NCI-H526 (cell line): ENCODE results near the gene AP2B1.
"Not testable (repeated sequence)": the region's sequence is repeated elsewhere in the genome, so short reads cannot be mapped to it uniquely, and the experiment has no call there.

Source experiments
- DNase-seq, 2 experiments: peaks; one replicate each; lab custom pipeline; 2025; lab: John Stamatoyannopoulos, UW

The AP2B1 gene

GRCh38 chr17:35587074-35587961 is at the start of gene AP2B1:
Gene AP2B1 (plus strand): TSS chr17:35587322. CDS start chr17:35594031, 6,709 bp downstream.
- peak; percentile 94 to 96 for DNase-seq

- DNase-seq = no peak
These were observed 49.5 kb upstream of the AP2B1 start, which contains the start of gene SLFN12L for GRCh38 chr17:35537601-35538141. Gene SLFN12L (minus strand): TSS chr17:35537678. CDS start chr17:35522364, 15,314 bp downstream.

GRCh38 chr17:35539659-35540026 is 47.5 kb upstream of the AP2B1 start:
- no peak for DNase-seq

GRCh38 chr17:35540589-35541404 is 46.3 kb upstream of the AP2B1 start:
- no peak for DNase-seq

- DNase-seq = no peak
These were observed 45.7 kb upstream of the AP2B1 start for GRCh38 chr17:35541434-35541833.

GRCh38 chr17:35542990-35543389 is 44.1 kb upstream of the AP2B1 start:
- no peak for DNase-seq

GRCh38 chr17:35543856-35544255 is 43.3 kb upstream of the AP2B1 start:
- DNase-seq = no peak

- DNase-seq = no peak
These were observed 42.0 kb upstream of the AP2B1 start for GRCh38 chr17:35545150-35545549.

- no peak for DNase-seq
These were observed 40.6 kb upstream of the AP2B1 start for GRCh38 chr17:35546487-35546886.

GRCh38 chr17:35548208-35548810 is 38.8 kb upstream of the AP2B1 start:
- DNase-seq = no peak

- DNase-seq = no peak
These were observed 38.1 kb upstream of the AP2B1 start for GRCh38 chr17:35548978-35549377.

- no peak for DNase-seq
These were observed 33.8 kb upstream of the AP2B1 start for GRCh38 chr17:35553310-35553709.

- DNase-seq = no peak
These were observed 32.5 kb upstream of the AP2B1 start for GRCh38 chr17:35554668-35555067.

GRCh38 chr17:35555691-35556090 is 31.4 kb upstream of the AP2B1 start:
- peak in 1 of 2 experiments; percentile 6 for DNase-seq

- no peak for DNase-seq
These were observed 29.8 kb upstream of the AP2B1 start for GRCh38 chr17:35557353-35557752.

- no peak for DNase-seq
These were observed 27.5 kb upstream of the AP2B1 start for GRCh38 chr17:35559495-35560210.

GRCh38 chr17:35560703-35561102 is 26.4 kb upstream of the AP2B1 start, which contains the start of gene SLFN14:
Gene SLFN14 (minus strand): TSS chr17:35560819. CDS start chr17:35558062, 2,757 bp downstream.
- DNase-seq = no peak

GRCh38 chr17:35563181-35563580 is 23.9 kb upstream of the AP2B1 start:
- DNase-seq = not testable (repeated sequence)

- DNase-seq = no peak
These were observed 20.2 kb upstream of the AP2B1 start for GRCh38 chr17:35566968-35567367.

GRCh38 chr17:35568561-35568960 is 18.6 kb upstream of the AP2B1 start:
- peak; percentile 21 to 40 for DNase-seq

GRCh38 chr17:35569405-35569804 is 17.7 kb upstream of the AP2B1 start:
- DNase-seq = no peak
